Tibial artery (tissue), 4 donors: ENCODE measurements around the gene ZC3HAV1.
"Not testable (repeated sequence)": the region's sequence is repeated elsewhere in the genome, so short reads cannot be mapped to it uniquely, and the experiment has no call there.

Experiments
- DNase-seq, 2 donors: peaks; one replicate each; pipeline ENCODE4 v3.0.0-alpha.2; 2019
- H3K27ac ChIP-seq, 2 donors: fragments of 200-600 bp; sonication (generic) in 1 of 2; 1 replicate in 1 of 2; 2 replicates in 1 of 2; pipeline ENCODE4 v1.5.1; 2018 to 2019; ENCODE audit warnings: mild to moderate bottlenecking in 1 of 2
- H3K27me3 ChIP-seq, 2 donors: fragments of 200-600 bp; sonication (generic) in 1 of 2; one replicate each; pipeline versions ENCODE4 v1.5.1 to v1.6.0; 2016 to 2019
- H3K36me3 ChIP-seq, 3 donors: fragments of 200-600 bp; sonication (generic) in 2 of 3; one replicate each; pipeline ENCODE4 v1.5.1; 2016 to 2019; ENCODE audit warnings: mild to moderate bottlenecking in 2 of 3
- H3K4me1 ChIP-seq, 4 donors: fragments of 200-600 bp; sonication (generic) in 2 of 4; 1 replicate in 3 of 4; 2 replicates in 1 of 4; pipeline ENCODE4 v1.5.1; 2016 to 2019
- H3K4me3 ChIP-seq, 2 donors: fragments of 200-600 bp; sonication (generic) in 1 of 2; 1 replicate in 1 of 2; 2 replicates in 1 of 2; pipeline ENCODE4 v1.5.1; 2018 to 2019; ENCODE audit warnings: mild to moderate bottlenecking in 2 of 2
- H3K9me3 ChIP-seq, 3 donors: fragments of 200-600 bp; sonication (generic) in 1 of 3; one replicate each; pipeline ENCODE4 v1.5.1; 2016 to 2019
- CTCF ChIP-seq, 2 experiments: fragments of 200-600 bp in 1 of 2; fragments of 450-650 bp in 1 of 2; IDR thresholded peaks; one replicate each; pipeline ENCODE4 v1.5.1; 2017 to 2019; ENCODE audit warnings: antibody characterized with exemption in 2 of 2, mild to moderate bottlenecking in 1 of 2, moderate library complexity in 1 of 2
- intact Hi-C: fragments of 100-400 bp; cut with DNase I; formaldehyde crosslinking; loops from one replicate; pipeline ENCODE4 v1.15.0; 2023; ENCODE audit warnings: low total_unique reads

ZC3HAV1 gene

DNA sequence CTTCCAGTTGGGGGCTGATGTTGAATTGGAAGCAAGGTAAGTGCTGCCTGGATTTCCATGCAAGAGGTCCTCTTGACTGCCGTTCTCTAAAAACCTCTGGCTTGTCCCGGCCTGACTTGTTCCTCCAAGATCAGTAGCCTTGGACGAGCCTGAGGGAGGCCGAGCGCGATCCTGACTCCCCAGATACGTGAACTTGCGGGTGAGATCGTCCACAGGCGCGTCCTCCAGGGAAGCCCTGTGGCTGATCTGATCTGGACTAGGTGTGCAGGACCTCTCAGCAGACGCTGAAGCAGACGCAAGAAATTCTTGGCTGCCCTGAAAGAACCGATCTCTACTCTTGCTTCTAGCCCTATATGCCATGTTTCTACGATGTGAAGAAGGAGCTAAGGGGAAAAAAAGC lies 29.7 kb downstream of the ZC3HAV1 start:
- Histone ChIP-seq H3K4me1 (peaks cover 0 to 1% (median under 1%) of the 10 kb centered on the region in 4 donors), H3K9me3 (no peaks in the 10 kb centered on the region), H3K27ac (no peak overlapping the region), H3K4me3 (no peak overlapping the region), H3K36me3 (peaks cover 65 to 89% (median 68%) of the 10 kb centered on the region in 3 donors), H3K27me3 (no peaks in the 10 kb centered on the region)
- intact Hi-C loops = loop anchor here (10.0 kb wide), 1 partner anchor 195 kb away; no protein-coding TSS in a partner anchor
- DNase-seq = no peak
- TF ChIP-seq CTCF (IDR thresholded peaks at IDR 0.05) = no peak

- no peak for TF ChIP-seq CTCF (IDR thresholded peaks at IDR 0.05)
- H3K4me1 ChIP-seq = peaks cover 0 to 3% (median 1%) of the 10 kb centered on the region in 4 donors
- DNase-seq = no peak
- H3K27me3 ChIP-seq = no peaks in the 10 kb centered on the region
- H3K9me3 ChIP-seq = no peaks in the 10 kb centered on the region
- H3K4me3 ChIP-seq = no peak overlapping the region
- no peak overlapping the region for H3K27ac ChIP-seq
- intact Hi-C loops = loop anchor here (10.0 kb wide), 1 partner anchor 194 kb away; no protein-coding TSS in a partner anchor
- H3K36me3 ChIP-seq = peaks cover 55 to 81% (median 61%) of the 10 kb centered on the region in 3 donors
These were observed 30.6 kb downstream of the ZC3HAV1 start for GRCh38 chr7:139078911-139079310.

DNA sequence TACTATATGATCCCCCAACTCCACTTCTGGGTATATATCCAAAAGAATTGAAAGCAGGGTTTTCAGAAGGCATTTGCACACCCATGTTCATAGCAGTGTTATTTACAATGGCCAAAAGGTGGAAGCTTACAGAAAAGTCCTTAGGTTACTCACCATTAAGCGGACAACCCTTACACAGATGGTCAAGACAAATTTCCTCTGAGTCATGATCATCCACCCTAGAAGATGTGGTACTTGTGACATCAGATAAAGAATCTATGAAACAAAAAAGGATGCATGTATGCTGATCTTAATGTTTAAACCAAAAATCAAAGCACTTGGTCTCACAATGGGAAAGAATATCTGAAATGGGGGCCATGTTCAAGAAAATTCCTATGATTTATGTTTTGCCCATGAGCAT lies 31.1 kb downstream of the ZC3HAV1 start:
- peaks cover 54 to 81% (median 62%) of the 10 kb centered on the region in 3 donors for H3K36me3 ChIP-seq
- no peaks in the 10 kb centered on the region for H3K9me3 ChIP-seq
- no peak overlapping the region for H3K4me3 ChIP-seq
- H3K4me1 ChIP-seq = peaks cover 0 to 3% (median 1%) of the 10 kb centered on the region in 4 donors
- no peak for DNase-seq
- intact Hi-C loops = loop anchor here (10.0 kb wide), 1 partner anchor 194 kb away; no protein-coding TSS in a partner anchor
- H3K27me3 ChIP-seq = no peaks in the 10 kb centered on the region
- no peak for TF ChIP-seq CTCF (IDR thresholded peaks at IDR 0.05)
- H3K27ac ChIP-seq = no peak overlapping the region

DNA sequence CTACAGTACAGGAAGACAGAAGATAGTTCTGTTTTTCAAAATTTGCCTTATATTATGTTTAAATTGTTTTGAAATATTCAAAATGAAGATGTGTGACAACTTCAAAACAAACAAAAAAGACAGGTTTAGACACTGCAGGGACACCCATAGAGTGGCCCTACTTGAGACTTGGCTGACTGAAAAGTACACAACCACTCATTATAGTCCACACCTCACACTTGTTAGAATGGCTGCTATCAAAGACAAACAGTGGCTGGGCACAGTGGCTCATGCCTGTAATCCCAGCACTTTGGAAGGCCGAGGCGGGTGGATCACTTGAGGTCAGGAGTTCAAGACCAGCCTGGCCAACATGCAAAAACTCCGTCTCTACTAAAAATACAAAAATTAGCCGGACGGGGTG lies 31.8 kb downstream of the ZC3HAV1 start:
- H3K27me3 ChIP-seq, DNase-seq, H3K4me3 ChIP-seq, H3K9me3 ChIP-seq, H3K4me1 ChIP-seq, H3K27ac ChIP-seq: not testable (repeated sequence)
- intact Hi-C loops = loop anchor here (10.0 kb wide), 1 partner anchor 193 kb away; no protein-coding TSS in a partner anchor
- H3K36me3 ChIP-seq = peaks cover 56 to 81% (median 62%) of the 10 kb centered on the region in 3 donors

- intact Hi-C loops = loop anchor here (10.0 kb wide), 1 partner anchor 191 kb away; no protein-coding TSS in a partner anchor
- Histone ChIP-seq H3K27me3 (no peaks in the 10 kb centered on the region), H3K4me1 (peaks cover 0 to 3% (median 1%) of the 10 kb centered on the region in 4 donors), H3K9me3 (no peaks in the 10 kb centered on the region), H3K4me3 (no peak overlapping the region), H3K36me3 (peaks cover 61 to 83% (median 74%) of the 10 kb centered on the region in 3 donors), H3K27ac (no peak overlapping the region)
- no peak for DNase-seq
- TF ChIP-seq CTCF (IDR thresholded peaks at IDR 0.05) = no peak
These were observed 33.4 kb downstream of the ZC3HAV1 start for GRCh38 chr7:139075871-139076686.
